ENCODE results near the gene CBLIF.

GRCh38 chr11:59872076-59872475, 26.8 kb upstream of the CBLIF start:
- TF ChIP-seq CTCF (IDR thresholded peaks at IDR 0.05): no peak
- no peak for TF ChIP-seq POLR2AphosphoS5 (IDR thresholded peaks at IDR 0.05; ENCODE audit: insufficient read depth in 1 of 2, low read depth in 1 of 2)
